ENCODE data around the gene HNRNPL.
"Not testable (repeated sequence)": the region's sequence is repeated elsewhere in the genome, so short reads cannot be mapped to it uniquely, and the experiment has no call there.

Gene HNRNPL

DNA sequence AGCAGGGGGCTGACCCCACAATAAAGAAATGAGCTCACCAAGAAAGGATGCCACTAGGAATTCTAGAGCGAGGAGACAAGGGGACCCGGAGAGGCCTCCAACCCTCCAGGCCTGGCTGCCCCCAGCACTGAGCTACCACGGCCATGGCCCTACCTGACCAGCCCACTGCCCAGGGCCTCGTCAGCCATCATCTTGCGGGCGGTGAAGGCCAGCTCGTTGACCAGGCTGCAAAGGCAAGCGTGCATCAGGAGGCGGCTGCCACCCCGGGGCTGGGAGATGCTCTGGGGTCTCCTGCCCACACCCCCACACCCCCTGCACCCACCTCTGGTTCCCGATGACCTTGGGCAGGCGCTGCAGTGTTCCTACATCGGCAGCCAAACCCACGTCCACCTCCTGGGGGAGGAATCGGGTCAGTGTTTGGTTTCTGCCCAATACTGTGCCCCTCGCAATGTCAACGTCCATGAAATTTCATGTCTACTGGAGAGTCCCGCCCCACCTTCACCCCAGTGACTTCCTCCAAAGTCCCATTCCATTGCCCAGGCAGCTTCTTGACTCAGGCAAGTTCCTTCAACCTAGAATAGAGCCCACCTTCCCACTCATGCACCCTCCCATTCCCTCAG lies 33.5 kb downstream of the HNRNPL start:
- no peaks in the 10 kb centered on the region for H3K27me3 ChIP-seq (ENCODE audit: insufficient read depth, low read depth, severe bottlenecking)
- H3K9me3 ChIP-seq (ENCODE audit: severe bottlenecking): no peaks in the 10 kb centered on the region
- TF ChIP-seq, protein P1, sequence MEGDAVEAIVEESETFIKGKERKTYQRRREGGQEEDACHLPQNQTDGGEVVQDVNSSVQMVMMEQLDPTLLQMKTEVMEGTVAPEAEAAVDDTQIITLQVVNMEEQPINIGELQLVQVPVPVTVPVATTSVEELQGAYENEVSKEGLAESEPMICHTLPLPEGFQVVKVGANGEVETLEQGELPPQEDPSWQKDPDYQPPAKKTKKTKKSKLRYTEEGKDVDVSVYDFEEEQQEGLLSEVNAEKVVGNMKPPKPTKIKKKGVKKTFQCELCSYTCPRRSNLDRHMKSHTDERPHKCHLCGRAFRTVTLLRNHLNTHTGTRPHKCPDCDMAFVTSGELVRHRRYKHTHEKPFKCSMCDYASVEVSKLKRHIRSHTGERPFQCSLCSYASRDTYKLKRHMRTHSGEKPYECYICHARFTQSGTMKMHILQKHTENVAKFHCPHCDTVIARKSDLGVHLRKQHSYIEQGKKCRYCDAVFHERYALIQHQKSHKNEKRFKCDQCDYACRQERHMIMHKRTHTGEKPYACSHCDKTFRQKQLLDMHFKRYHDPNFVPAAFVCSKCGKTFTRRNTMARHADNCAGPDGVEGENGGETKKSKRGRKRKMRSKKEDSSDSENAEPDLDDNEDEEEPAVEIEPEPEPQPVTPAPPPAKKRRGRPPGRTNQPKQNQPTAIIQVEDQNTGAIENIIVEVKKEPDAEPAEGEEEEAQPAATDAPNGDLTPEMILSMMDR (IDR thresholded peaks at IDR 0.05; ENCODE audit: low read depth, low read length): no peak
- H3K36me3 ChIP-seq: peaks cover 33% of the 10 kb centered on the region
- H3K4me3 ChIP-seq (ENCODE audit: low read depth, low read length): no peak overlapping the region
- H3K27ac ChIP-seq: no peak overlapping the region
- no peak for DNase-seq

DNA sequence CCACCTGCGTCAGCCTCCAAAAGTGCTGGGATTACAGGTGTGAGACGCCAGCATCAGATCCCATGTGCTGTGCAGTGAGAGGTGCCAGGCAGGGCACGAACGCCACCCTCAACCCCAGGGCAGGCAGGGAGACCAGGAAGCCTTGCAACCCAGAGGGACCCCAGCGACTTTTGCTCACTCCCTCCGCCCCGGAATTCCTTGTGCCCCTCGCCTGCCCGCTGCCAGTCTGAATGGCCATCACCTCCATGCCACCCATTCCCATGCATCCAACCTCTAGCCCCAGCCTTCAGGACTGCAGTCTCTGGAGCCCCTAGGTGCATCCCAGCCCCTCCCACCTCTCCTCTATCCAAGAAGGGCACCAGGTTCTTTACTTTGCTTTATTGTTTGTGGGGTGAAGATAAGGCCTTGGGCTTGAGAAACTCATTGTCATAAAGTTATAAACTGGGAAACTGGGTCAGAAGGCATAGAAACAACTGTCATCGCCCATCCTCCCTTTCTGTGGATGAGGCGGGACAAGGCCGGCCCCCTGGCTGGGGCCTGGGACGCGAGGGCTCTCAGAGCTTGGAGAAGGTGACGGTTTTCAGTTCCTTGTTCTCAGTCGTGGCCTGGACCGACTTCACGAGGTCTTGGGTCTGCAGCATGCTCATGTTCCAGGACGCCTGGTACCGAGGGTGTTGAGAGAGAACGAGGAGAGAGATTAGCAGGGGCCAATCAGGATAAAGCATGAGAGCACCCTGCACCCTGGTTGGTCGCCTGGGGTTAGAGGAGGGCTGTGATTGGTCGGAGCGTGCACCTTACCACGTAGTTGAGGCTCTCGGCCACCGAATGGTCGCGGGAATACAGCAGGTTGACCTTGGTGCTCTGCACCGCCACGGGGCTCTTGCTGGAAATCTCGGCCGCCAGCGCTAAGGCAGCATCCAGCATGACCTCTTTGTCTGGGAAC lies 34.5 kb downstream of the HNRNPL start:
- no peak overlapping the region; the same call in 1 of the 2 replicates for H3K27ac ChIP-seq
- TF ChIP-seq, protein P1 (IDR thresholded peaks at IDR 0.05; ENCODE audit: low read depth, low read length): no peak
- H3K27me3 ChIP-seq (ENCODE audit: insufficient read depth, low read depth, severe bottlenecking): no peaks in the 10 kb centered on the region
- H3K4me3 ChIP-seq (ENCODE audit: low read depth, low read length): no peak overlapping the region
- no peaks in the 10 kb centered on the region for H3K9me3 ChIP-seq (ENCODE audit: severe bottlenecking)
- no peak for DNase-seq
- peaks cover 31% of the 10 kb centered on the region for H3K36me3 ChIP-seq

DNA sequence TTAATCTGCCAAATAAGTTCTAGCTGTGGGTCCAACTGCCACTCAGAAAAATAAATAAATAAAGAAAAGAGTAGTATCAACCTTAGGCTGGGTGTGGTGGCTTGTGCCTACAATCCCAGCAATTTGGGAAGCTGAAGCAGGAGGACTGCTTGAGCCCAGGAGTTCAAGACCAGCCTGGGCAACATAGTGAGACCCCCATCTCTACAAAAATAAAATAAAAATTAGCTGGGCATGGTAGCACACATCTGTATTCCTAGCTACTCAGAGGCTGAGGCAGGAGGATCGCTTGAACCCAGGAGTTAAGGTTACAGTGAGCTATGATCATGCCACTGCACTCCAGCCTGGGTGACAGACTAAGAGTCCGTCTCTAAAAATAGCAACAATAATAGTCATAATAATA lies 35.9 kb downstream of the HNRNPL start:
- 0 out of 2 replicates have a peak overlapping the region, but pooled peaks have one; percentile 10 for H3K27ac ChIP-seq
- H3K4me3 ChIP-seq (ENCODE audit: low read depth, low read length); H3K27me3 ChIP-seq (ENCODE audit: insufficient read depth, low read depth, severe bottlenecking); H3K9me3 ChIP-seq (ENCODE audit: severe bottlenecking); DNase-seq: not testable (repeated sequence)
- peaks cover 31% of the 10 kb centered on the region for H3K36me3 ChIP-seq

DNA sequence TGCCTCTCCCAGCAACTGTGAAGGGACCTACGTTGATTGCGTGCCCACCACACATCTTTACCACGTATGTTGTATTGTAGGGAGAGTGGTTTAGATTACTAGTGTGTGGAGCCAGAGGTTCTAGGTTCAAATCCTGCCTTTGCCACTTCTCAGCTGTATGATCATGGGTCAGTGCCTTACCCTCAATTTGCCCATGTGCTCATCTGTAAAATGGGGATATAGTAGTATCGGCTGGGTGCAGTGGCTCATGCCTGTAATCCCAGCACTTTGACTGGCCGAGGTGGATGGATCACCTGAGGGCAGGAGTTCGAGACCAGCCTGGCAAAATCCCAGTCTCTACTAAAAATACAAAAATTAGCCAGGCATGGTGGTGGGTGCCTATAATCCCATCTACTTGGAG lies 36.5 kb downstream of the HNRNPL start:
- Histone ChIP-seq H3K9me3 (ENCODE audit: severe bottlenecking) (no peaks in the 10 kb centered on the region), H3K4me3 (ENCODE audit: low read depth, low read length) (no peak overlapping the region), H3K27ac (no peak overlapping the region), H3K36me3 (peaks cover 31% of the 10 kb centered on the region), H3K27me3 (ENCODE audit: insufficient read depth, low read depth, severe bottlenecking) (no peaks in the 10 kb centered on the region)
- DNase-seq: no peak
- TF ChIP-seq, protein P1 (IDR thresholded peaks at IDR 0.05; ENCODE audit: low read depth, low read length): no peak

DNA sequence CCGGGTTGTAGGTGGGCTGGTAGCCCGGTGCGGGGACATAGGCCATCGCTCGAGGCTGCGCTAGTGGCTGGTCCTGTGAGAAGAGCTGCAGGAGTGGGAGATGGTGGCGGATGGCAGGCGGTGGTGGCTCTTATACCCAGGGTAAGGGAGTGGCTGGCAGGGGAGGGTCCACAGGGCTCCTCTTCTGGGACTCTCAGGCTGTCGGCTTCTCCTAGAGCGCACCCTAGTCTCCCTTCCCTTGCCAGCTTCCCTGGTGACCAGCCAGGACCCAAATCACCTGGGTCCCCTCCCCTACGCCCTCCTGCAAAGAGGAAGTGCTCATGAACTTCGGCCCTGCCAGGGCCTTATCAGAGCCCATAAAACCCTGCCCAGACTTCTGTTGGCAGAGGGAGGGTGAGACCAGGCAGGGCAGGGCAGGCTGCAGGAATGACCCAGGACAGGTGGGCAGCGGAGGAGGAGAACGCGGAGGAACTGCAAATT lies 36.9 kb downstream of the HNRNPL start, which contains the start of gene LGALS4:
Gene LGALS4 (minus strand): TSS at position 105 of the 480 bp plus-strand sequence. CDS start 59 bp downstream, at position 46.
- no peak for DNase-seq

More for the DNA sequence above, 36.9 kb downstream of the HNRNPL start, which contains the start of gene LGALS4:
- TF ChIP-seq, protein P1 (IDR thresholded peaks at IDR 0.05; ENCODE audit: low read depth, low read length): no peak
- Histone ChIP-seq H3K27ac (no peak within 1 kb of the TSS), H3K4me3 (ENCODE audit: low read depth, low read length) (no peak within 1 kb of the TSS), H3K36me3 (peaks cover 28% of the 10 kb centered on the region), H3K27me3 (ENCODE audit: insufficient read depth, low read depth, severe bottlenecking) (no peaks in the 10 kb centered on the region), H3K9me3 (ENCODE audit: severe bottlenecking) (no peaks in the 10 kb centered on the region)
